A549 (cell line): ENCODE measurements around the gene QRSL1. TPM values are rescaled to one million over a fixed set of nuclear protein-coding genes. Genes with fewer than 3 reads are reported as not detected.
A peak's percentile ranks its signal among the peaks of the same experiment; 100 is the strongest.
"Not testable (repeated sequence)": the region's sequence is repeated elsewhere in the genome, so short reads cannot be mapped to it uniquely, and the experiment has no call there.

Experiments
- ATAC-seq, 2 experiments: fragments of 200-7000 bp in 1 of 2; fragments of >200 bp in 1 of 2; cut with Nextera tagmentation in 1 of 2; cut with Tn5 transposase in 1 of 2; 3 replicates each; pipeline versions ENCODE4 v1.8.0 to v1.9.1; 2018 to 2020; ENCODE audit warnings: mild to moderate bottlenecking in 1 of 2, moderate library complexity in 1 of 2
- CTCF ChIA-PET: fragments of 300-600 bp; sonication (Branson Sonifier 250); formaldehyde crosslinking; extraction: SDS; loops from one replicate; lab custom pipeline; 2021; ENCODE audit warnings: antibody characterized with exemption, inconsistent platforms; lab: Yijun Ruan, JAX
- POLR2A ChIA-PET: fragments of 350-600 bp; formaldehyde crosslinking; extraction: SDS; loops from one replicate; lab custom pipeline; 2021; ENCODE audit warnings: antibody characterized with exemption, inconsistent platforms; lab: Yijun Ruan, JAX
- DNase-seq, 2 experiments: peaks; one replicate each; pipeline versions ENCODE4 v3.0.0 to v3.0.0-alpha.2; 2011 to 2016; ENCODE audit warnings: low read depth in 1 of 2, low spot score in 1 of 2
- FAIRE-seq: peaks from 2 replicates; lab custom pipeline; 2011; peaks lifted over from hg19 to GRCh38; lab: Jason Lieb, UNC
- H3K27ac ChIP-seq, 2 experiments: fragments of >200 bp; sonication (Bioruptor Twin); formaldehyde crosslinking; 3 replicates each; pipeline ENCODE4 v1.5.1; 2016 to 2017
- H3K4me1 ChIP-seq: fragments of >200 bp; sonication (Bioruptor Twin); formaldehyde crosslinking; 3 replicates; pipeline ENCODE4 v1.6.1; 2016
- H3K4me2 ChIP-seq: fragments of >200 bp; sonication (Bioruptor Twin); formaldehyde crosslinking; 3 replicates; pipeline ENCODE4 v1.6.1; 2016
- H3K4me3 ChIP-seq: fragments of >200 bp; sonication (Bioruptor Twin); formaldehyde crosslinking; 3 replicates; pipeline ENCODE4 v1.5.1; 2016
- H3K9me3 ChIP-seq: fragments of >200 bp; sonication (Bioruptor Twin); formaldehyde crosslinking; 3 replicates; pipeline ENCODE4 v1.6.1; 2016
- CBX2 ChIP-seq: fragments of 200-600 bp; sonication (generic); IDR thresholded peaks from 2 replicates; pipeline ENCODE4 v1.6.1; 2016; ENCODE audit warnings: low read depth, mild to moderate bottlenecking, borderline replicate concordance
- CEBPB ChIP-seq, 2 experiments: fragments of >200 bp in 1 of 2; sonication (Bioruptor Twin) in 1 of 2; formaldehyde crosslinking in 1 of 2; IDR thresholded peaks; 2 replicates each; pipeline ENCODE4 v1.6.1; 2012 to 2016
- HOXA7 ChIP-seq: fragments of 250-450 bp; sonication (Bioruptor Pico); IDR thresholded peaks from 2 replicates; pipeline ENCODE4 v1.5.0; 2020; ENCODE audit warnings: mild to moderate bottlenecking, moderate library complexity
- JUN ChIP-seq, 2 experiments: fragments of >200 bp; sonication (Bioruptor Twin); formaldehyde crosslinking; IDR thresholded peaks; 2 replicates in 1 of 2; 3 replicates in 1 of 2; pipeline ENCODE4 v1.6.1; 2016 to 2017
- JUNB ChIP-seq: fragments of >200 bp; sonication (Bioruptor Twin); formaldehyde crosslinking; IDR thresholded peaks from 2 replicates; pipeline ENCODE4 v1.6.1; 2016
- NFE2L2 ChIP-seq: fragments of 150-350 bp; conservative IDR thresholded peaks from 2 replicates; pipeline ENCODE4 v1.6.1; 2014; ENCODE audit warnings: low read length
- NPAS2 ChIP-seq: fragments of 250-450 bp; sonication (Bioruptor Pico); IDR thresholded peaks from 2 replicates; pipeline ENCODE4 v1.8.0; 2022; ENCODE audit warnings: mild to moderate bottlenecking, moderate library complexity, borderline replicate concordance
- RNF2 ChIP-seq: fragments of 200-600 bp; sonication (generic); IDR thresholded peaks from 2 replicates; pipeline ENCODE4 v1.6.1; 2016; ENCODE audit warnings: low read depth, mild to moderate bottlenecking, antibody characterized with exemption, moderate library complexity, borderline replicate concordance
- TFCP2L1 ChIP-seq: fragments of 250-450 bp; sonication (Bioruptor Pico); IDR thresholded peaks from 2 replicates; pipeline ENCODE4 v1.5.0; 2021; ENCODE audit warnings: mild to moderate bottlenecking
- WGBS: methylation state at CpG from one replicate; pipeline ENCODE4 v1.1.6; 2017; ENCODE audit errors: missing lambda C conversion rate; 5-methylcytosine and 5-hydroxymethylcytosine counted together
- polyA plus RNA-seq, 4 experiments: library from polyadenylated mRNA; depleted of rRNA in 3 of 4; stranded (reverse); fragments of >200 nt; fragmentation: RNase III in 1 of 4; extraction: RNeasy Plus Mini Kit Qiagen cat#74134 plus additional on column Dnase treatment in 1 of 4; gene quantifications; 2 replicates in 3 of 4; 3 replicates in 1 of 4; pipeline ENCODE4 v1.2.3, GENCODE V29; 2011 to 2017
- TF ChIP-seq, protein P1 (sequence below): fragments of >200 bp; sonication (Bioruptor Twin); formaldehyde crosslinking; IDR thresholded peaks from 3 replicates; pipeline ENCODE4 v1.5.1; 2016
- TF ChIP-seq, protein P2 (sequence below): fragments of 150-350 bp; IDR thresholded peaks from 2 replicates; pipeline ENCODE4 v1.6.1; 2014; ENCODE audit warnings: low read depth, mild to moderate bottlenecking, low read length
- TF ChIP-seq, protein P3 (sequence below): fragments of 200-600 bp; sonication (generic); IDR thresholded peaks from 2 replicates; pipeline ENCODE4 v1.6.1; 2016; ENCODE audit warnings: antibody characterized with exemption, mild to moderate bottlenecking, moderate library complexity

Gene QRSL1
- polyA plus RNA-seq, 2 of the 4 experiments (the other 2 are of a cell fraction), result 11.5 to 15.9 TPM

DNA sequence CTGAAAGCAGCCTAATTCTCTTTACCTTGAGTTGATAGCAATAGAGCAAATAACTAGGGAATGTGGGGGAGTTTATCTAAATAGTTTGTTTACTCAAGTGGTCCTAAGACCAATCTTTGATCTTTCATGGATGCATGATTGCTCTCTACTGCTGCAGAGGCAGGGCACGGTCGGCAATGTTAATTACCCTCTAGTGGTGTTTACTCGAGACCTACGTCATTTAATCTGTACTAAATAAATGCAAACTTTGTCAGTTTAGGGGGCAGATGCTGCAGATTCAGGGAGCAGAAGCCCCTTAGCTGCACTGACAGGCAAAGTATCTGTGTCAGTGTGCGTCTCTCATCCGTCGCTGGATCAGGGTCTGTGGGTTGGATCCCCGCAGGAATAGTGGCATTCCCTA is 7.0 kb upstream of the QRSL1 start:
- Histone ChIP-seq H3K4me2 (no peak overlapping the region), H3K27ac (no peak overlapping the region), H3K4me1 (no peaks in the 10 kb centered on the region), H3K9me3 (no peaks in the 10 kb centered on the region), H3K4me3 (no peak overlapping the region)
- no peak for ATAC-seq
- ChIA-PET CTCF (interaction anchor here (1.2 to 1.6 kb wide), 2 partner anchors 12 to 302 kb away, joined by 3 read pairs; no protein-coding TSS in a partner anchor), POLR2A (no interaction called here)
- WGBS, result 91% methylated on average over 8 of the region's 8 CpGs
- FAIRE-seq, result no peak
- no peak for DNase-seq
- TF ChIP-seq RNF2, result no peak
- TF ChIP-seq CEBPB (IDR thresholded peaks at IDR 0.05), result no peak
- no peak for TF ChIP-seq NFE2L2
- TF ChIP-seq, protein P1, sequence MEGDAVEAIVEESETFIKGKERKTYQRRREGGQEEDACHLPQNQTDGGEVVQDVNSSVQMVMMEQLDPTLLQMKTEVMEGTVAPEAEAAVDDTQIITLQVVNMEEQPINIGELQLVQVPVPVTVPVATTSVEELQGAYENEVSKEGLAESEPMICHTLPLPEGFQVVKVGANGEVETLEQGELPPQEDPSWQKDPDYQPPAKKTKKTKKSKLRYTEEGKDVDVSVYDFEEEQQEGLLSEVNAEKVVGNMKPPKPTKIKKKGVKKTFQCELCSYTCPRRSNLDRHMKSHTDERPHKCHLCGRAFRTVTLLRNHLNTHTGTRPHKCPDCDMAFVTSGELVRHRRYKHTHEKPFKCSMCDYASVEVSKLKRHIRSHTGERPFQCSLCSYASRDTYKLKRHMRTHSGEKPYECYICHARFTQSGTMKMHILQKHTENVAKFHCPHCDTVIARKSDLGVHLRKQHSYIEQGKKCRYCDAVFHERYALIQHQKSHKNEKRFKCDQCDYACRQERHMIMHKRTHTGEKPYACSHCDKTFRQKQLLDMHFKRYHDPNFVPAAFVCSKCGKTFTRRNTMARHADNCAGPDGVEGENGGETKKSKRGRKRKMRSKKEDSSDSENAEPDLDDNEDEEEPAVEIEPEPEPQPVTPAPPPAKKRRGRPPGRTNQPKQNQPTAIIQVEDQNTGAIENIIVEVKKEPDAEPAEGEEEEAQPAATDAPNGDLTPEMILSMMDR, result no peak
- no peak for TF ChIP-seq JUN (IDR thresholded peaks at IDR 0.05)
- TF ChIP-seq, all 56 proteins: peak for 0

DNA sequence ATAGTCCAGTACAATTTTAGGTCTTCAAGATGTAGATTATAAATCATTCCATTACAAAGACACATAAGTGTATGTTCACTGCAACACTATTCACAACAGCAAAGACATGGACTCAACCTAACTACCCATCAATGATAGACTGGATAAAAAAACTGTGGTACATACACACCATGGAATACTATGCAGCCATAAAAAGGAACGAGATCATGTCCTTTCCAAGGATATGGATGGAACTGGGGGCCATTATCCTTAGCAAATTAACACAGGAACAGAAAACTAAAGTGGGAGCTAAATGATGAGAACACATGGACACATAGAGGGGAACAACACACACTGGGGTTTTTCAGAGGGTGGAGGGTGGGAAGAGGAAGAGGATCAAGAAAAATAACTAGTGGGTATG is 6.3 kb upstream of the QRSL1 start:
- ChIA-PET POLR2A (no interaction called here), CTCF (interaction anchor here (1.2 to 1.6 kb wide), 2 partner anchors 13 to 301 kb away, joined by 3 read pairs; no protein-coding TSS in a partner anchor)
- H3K4me2 ChIP-seq, result no peak overlapping the region
- H3K27ac ChIP-seq, result no peak overlapping the region
- 33% methylated on average over 1 of the region's 1 CpG for WGBS
- H3K9me3 ChIP-seq, result no peaks in the 10 kb centered on the region
- no peak for ATAC-seq
- H3K4me3 ChIP-seq, result no peak overlapping the region
- no peak for FAIRE-seq
- TF ChIP-seq TFCP2L1 (CRISPR knock-in tag) (no peak), NPAS2 (CRISPR knock-in tag) (no peak), JUNB (no peak)
- H3K4me1 ChIP-seq, result peaks cover 3% of the 10 kb centered on the region; the same call in 2 of the 3 replicates
- no peak for DNase-seq

DNA sequence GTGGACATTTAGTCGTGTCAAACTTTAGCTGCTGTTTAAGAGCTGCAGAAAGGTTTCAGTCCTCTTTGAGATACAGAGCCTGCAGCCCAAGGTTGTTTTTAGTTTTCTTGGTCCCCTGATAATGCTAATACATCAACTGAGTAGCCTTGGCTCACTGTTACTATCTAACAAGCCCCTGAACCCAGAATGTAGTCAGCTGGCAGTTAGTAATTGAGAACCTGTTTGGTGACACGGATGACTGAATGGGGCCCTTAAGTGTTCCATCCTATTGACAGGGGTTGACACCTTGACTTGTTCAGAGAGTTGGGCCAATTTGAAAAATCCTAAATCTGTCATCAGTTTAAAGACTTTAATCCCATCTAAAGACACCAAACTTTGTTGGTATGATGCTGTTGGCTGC is 2.9 kb upstream of the QRSL1 start:
- Histone ChIP-seq H3K27ac (no peak overlapping the region), H3K4me2 (no peak overlapping the region), H3K4me1 (peaks cover 15% of the 10 kb centered on the region), H3K9me3 (no peaks in the 10 kb centered on the region), H3K4me3 (no peak overlapping the region)
- ATAC-seq (no peak), FAIRE-seq (no peak), DNase-seq (no peak)
- ChIA-PET CTCF (interaction anchor here (1.5 kb wide), 1 partner anchor 353 kb away, joined by 3 read pairs; no protein-coding TSS in a partner anchor), POLR2A (no interaction called here)
- 49% methylated on average over 2 of the region's 2 CpGs for WGBS
- TF ChIP-seq RNF2 (no peak), JUN (IDR thresholded peaks at IDR 0.05) (no peak), HOXA7 (no peak), CBX2 (no peak)
- TF ChIP-seq, protein P2, sequence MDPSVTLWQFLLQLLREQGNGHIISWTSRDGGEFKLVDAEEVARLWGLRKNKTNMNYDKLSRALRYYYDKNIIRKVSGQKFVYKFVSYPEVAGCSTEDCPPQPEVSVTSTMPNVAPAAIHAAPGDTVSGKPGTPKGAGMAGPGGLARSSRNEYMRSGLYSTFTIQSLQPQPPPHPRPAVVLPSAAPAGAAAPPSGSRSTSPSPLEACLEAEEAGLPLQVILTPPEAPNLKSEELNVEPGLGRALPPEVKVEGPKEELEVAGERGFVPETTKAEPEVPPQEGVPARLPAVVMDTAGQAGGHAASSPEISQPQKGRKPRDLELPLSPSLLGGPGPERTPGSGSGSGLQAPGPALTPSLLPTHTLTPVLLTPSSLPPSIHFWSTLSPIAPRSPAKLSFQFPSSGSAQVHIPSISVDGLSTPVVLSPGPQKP, result no peak
- TF ChIP-seq, protein P3, sequence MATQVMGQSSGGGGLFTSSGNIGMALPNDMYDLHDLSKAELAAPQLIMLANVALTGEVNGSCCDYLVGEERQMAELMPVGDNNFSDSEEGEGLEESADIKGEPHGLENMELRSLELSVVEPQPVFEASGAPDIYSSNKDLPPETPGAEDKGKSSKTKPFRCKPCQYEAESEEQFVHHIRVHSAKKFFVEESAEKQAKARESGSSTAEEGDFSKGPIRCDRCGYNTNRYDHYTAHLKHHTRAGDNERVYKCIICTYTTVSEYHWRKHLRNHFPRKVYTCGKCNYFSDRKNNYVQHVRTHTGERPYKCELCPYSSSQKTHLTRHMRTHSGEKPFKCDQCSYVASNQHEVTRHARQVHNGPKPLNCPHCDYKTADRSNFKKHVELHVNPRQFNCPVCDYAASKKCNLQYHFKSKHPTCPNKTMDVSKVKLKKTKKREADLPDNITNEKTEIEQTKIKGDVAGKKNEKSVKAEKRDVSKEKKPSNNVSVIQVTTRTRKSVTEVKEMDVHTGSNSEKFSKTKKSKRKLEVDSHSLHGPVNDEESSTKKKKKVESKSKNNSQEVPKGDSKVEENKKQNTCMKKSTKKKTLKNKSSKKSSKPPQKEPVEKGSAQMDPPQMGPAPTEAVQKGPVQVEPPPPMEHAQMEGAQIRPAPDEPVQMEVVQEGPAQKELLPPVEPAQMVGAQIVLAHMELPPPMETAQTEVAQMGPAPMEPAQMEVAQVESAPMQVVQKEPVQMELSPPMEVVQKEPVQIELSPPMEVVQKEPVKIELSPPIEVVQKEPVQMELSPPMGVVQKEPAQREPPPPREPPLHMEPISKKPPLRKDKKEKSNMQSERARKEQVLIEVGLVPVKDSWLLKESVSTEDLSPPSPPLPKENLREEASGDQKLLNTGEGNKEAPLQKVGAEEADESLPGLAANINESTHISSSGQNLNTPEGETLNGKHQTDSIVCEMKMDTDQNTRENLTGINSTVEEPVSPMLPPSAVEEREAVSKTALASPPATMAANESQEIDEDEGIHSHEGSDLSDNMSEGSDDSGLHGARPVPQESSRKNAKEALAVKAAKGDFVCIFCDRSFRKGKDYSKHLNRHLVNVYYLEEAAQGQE, result no peak

DNA sequence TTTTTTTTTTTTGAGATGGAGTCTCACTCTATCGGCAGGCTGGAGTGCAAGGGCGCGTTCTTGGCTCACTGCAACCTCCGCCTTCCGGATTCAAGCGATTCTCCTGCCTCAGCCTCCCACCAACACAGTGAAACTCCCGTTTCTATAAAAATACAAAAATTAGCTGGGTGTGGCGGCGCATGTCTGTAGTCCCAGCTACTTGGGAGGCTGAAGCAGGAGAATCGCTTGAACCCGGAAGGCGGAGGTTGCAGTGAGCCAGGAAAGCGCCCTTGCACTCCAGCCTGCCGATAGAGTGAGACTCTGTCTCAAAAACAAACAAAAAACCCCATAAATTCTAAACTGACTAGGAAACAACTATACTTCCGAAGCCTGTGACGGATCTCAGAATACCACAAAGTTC is 1.6 kb upstream of the QRSL1 start:
- ATAC-seq, H3K9me3 ChIP-seq, H3K27ac ChIP-seq, FAIRE-seq, DNase-seq, H3K4me3 ChIP-seq, POLR2A ChIA-PET: not testable (repeated sequence)
- WGBS, result 98% methylated on average over 14 of the region's 16 CpGs
- peaks cover 15% of the 10 kb centered on the region for H3K4me1 ChIP-seq
- CTCF ChIA-PET, result interaction anchor here (0.6 to 1.5 kb wide), 2 partner anchors 18 to 352 kb away, joined by 3 read pairs; no protein-coding TSS in a partner anchor
- peak overlapping the region; percentile 85; the same call in 2 of the 3 replicates for H3K4me2 ChIP-seq
